Measurements from ENCODE around the gene FNTB.

Gene FNTB

DNA sequence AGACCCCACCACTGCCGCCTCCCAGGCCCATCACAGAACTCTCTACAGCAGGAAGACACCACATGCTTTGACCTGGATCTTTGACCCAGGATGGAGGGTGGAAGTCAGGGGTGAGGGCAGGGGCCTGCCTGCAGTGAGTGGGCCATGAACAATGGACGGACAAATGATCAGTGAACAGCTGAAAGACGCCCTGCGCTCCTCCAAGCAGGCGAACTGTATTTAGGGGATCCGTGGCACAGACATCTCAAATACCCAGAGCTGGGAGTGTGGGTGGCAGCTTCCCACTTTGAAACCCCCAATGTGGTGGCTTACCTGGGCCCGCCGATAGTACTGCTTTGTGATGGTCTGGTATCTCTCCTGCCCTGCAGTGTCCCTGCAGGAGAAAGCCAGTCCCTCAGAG lies 35.4 kb upstream of the FNTB start:
- TF ChIP-seq, protein P1, sequence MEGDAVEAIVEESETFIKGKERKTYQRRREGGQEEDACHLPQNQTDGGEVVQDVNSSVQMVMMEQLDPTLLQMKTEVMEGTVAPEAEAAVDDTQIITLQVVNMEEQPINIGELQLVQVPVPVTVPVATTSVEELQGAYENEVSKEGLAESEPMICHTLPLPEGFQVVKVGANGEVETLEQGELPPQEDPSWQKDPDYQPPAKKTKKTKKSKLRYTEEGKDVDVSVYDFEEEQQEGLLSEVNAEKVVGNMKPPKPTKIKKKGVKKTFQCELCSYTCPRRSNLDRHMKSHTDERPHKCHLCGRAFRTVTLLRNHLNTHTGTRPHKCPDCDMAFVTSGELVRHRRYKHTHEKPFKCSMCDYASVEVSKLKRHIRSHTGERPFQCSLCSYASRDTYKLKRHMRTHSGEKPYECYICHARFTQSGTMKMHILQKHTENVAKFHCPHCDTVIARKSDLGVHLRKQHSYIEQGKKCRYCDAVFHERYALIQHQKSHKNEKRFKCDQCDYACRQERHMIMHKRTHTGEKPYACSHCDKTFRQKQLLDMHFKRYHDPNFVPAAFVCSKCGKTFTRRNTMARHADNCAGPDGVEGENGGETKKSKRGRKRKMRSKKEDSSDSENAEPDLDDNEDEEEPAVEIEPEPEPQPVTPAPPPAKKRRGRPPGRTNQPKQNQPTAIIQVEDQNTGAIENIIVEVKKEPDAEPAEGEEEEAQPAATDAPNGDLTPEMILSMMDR (IDR thresholded peaks at IDR 0.05; ENCODE audit: low read depth, low read length, poor library complexity, severe bottlenecking), result no peak
- TF ChIP-seq EZH2phosphoT487 (IDR thresholded peaks at IDR 0.05; ENCODE audit: borderline replicate concordance, low read length), result no peak
- Histone ChIP-seq H3K27ac (ENCODE audit: low read depth, low read length) (no peak overlapping the region), H4K20me1 (ENCODE audit: control insufficient read depth, insufficient read depth, low read depth, low read length) (0 out of 2 replicates have a peak, but pooled peaks cover 3% of the 10 kb centered on the region), H3F3A (ENCODE audit: control insufficient read depth, insufficient read depth) (no peaks in the 10 kb centered on the region), H3K9me2 (replicated peaks; ENCODE audit: control insufficient read depth, low read length) (no peaks in the 10 kb centered on the region), H3K4me3 (ENCODE audit: low read length) (no peak overlapping the region), H3K79me2 (ENCODE audit: control insufficient read depth, low read length) (no peaks in the 10 kb centered on the region), H3K4me2 (ENCODE audit: low read length) (no peak overlapping the region), H3K36me3 (ENCODE audit: control insufficient read depth, low read length) (no peaks in the 10 kb centered on the region), H3K27me3 (ENCODE audit: control insufficient read depth, low read length) (no peaks in the 10 kb centered on the region), H3K9me3 (ENCODE audit: control insufficient read depth, insufficient read depth, low read length) (no peaks in the 10 kb centered on the region), H3K4me1 (ENCODE audit: control insufficient read depth, low read length) (peaks cover 8% of the 10 kb centered on the region)

DNA sequence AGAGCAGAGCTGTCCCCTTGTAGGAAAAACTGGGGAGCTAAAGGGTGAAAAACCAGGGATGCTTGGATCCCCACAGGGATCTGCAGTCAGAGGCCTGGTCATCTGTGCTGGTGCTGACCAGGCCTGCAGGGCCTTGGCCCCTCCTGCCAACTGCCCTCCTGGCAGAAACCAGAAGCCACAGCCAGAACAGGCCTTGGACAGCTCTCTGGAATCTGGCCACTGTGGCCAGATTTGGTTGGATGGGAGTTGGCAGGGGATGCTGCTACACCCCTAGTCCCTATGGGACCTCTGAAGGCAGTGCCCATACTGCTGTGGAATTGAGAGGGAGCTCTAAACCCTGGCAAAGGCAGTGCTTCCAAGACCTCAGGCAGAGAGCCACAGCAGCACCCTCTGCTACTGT lies 35.0 kb upstream of the FNTB start:
- Histone ChIP-seq H3K4me1 (ENCODE audit: control insufficient read depth, low read length) (peaks cover 8% of the 10 kb centered on the region), H3K36me3 (ENCODE audit: control insufficient read depth, low read length) (no peaks in the 10 kb centered on the region), H3K4me2 (ENCODE audit: low read length) (no peak overlapping the region), H3K27me3 (ENCODE audit: control insufficient read depth, low read length) (no peaks in the 10 kb centered on the region), H3K27ac (ENCODE audit: low read depth, low read length) (no peak overlapping the region), H3F3A (ENCODE audit: control insufficient read depth, insufficient read depth) (no peaks in the 10 kb centered on the region), H3K4me3 (ENCODE audit: low read length) (no peak overlapping the region), H3K9me3 (ENCODE audit: control insufficient read depth, insufficient read depth, low read length) (no peaks in the 10 kb centered on the region), H4K20me1 (ENCODE audit: control insufficient read depth, insufficient read depth, low read depth, low read length) (0 out of 2 replicates have a peak, but pooled peaks cover 3% of the 10 kb centered on the region), H3K9me2 (replicated peaks; ENCODE audit: control insufficient read depth, low read length) (no peaks in the 10 kb centered on the region), H3K79me2 (ENCODE audit: control insufficient read depth, low read length) (no peaks in the 10 kb centered on the region)
- no peak for TF ChIP-seq EZH2phosphoT487 (IDR thresholded peaks at IDR 0.05; ENCODE audit: borderline replicate concordance, low read length)
- TF ChIP-seq, protein P1 (IDR thresholded peaks at IDR 0.05; ENCODE audit: low read depth, low read length, poor library complexity, severe bottlenecking), result no peak

DNA sequence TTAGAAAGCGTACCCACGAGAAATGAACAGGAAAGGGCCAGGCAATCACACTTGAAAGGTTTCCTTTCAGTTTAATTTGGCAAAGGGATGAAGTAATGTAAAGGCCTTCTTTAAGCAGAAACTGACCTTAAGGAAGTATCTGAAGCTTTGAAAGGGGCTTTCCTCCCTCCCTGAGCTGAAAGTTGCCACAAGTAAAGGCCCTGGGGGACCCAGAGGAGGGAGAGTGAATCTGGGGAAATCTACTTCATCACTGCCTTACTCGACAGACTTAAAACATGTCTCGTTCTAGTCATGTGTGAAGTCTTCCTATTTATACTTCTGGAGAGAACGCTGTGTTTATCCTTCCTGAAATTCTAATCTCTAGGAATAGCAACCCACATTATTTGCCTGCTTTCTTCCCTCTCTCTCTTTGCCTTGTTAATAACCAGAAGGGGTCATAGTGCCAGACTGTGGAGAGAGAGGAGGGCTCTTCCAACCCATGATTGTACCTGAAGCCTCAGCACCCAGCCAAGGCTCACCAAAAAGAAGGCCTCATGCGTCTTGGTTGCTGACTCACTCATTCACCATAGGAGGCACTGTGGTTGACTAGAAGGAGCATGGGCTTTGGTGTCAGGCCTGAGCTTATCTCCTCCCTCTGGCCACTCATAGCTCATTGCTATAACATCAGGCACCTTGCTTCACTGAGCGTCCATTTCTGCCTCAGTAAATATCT lies 33.9 kb upstream of the FNTB start:
- H3K27ac ChIP-seq (ENCODE audit: low read depth, low read length), result no peak overlapping the region
- no peak overlapping the region for H3K4me2 ChIP-seq (ENCODE audit: low read length)
- H3K36me3 ChIP-seq (ENCODE audit: control insufficient read depth, low read length), result no peaks in the 10 kb centered on the region
- no peaks in the 10 kb centered on the region for H3K27me3 ChIP-seq (ENCODE audit: control insufficient read depth, low read length)
- H3K79me2 ChIP-seq (ENCODE audit: control insufficient read depth, low read length), result no peaks in the 10 kb centered on the region
- no peak for TF ChIP-seq EZH2phosphoT487 (IDR thresholded peaks at IDR 0.05; ENCODE audit: borderline replicate concordance, low read length)
- TF ChIP-seq, protein P1 (IDR thresholded peaks at IDR 0.05; ENCODE audit: low read depth, low read length, poor library complexity, severe bottlenecking), result peak; percentile 22
- H3K9me2 ChIP-seq (replicated peaks; ENCODE audit: control insufficient read depth, low read length), result no peaks in the 10 kb centered on the region
- no peaks in the 10 kb centered on the region for H4K20me1 ChIP-seq (ENCODE audit: control insufficient read depth, insufficient read depth, low read depth, low read length)
- H3F3A ChIP-seq (ENCODE audit: control insufficient read depth, insufficient read depth), result no peaks in the 10 kb centered on the region
- H3K4me1 ChIP-seq (ENCODE audit: control insufficient read depth, low read length), result peaks cover 8% of the 10 kb centered on the region
- no peaks in the 10 kb centered on the region for H3K9me3 ChIP-seq (ENCODE audit: control insufficient read depth, insufficient read depth, low read length)
- no peak overlapping the region for H3K4me3 ChIP-seq (ENCODE audit: low read length)
